Measurements from ENCODE around the gene ZKSCAN5.

ZKSCAN5 gene

DNA sequence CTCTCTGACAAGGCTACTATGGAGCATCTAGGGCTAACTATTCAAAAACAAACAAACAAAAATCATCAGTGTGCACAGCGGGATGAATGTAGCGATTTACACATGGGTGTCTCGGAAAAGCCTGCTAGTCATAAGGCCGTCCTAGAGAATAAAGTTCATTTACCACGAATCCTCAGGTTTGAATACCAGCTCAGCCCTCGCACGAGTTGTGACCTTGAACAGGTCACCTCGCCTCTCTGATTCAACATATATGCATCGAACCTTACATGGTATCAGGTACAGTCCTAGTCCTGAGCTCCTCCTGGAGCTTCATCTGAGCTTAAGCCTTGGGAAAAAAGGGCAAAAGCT is 39.1 kb upstream of the ZKSCAN5 start:
- Histone ChIP-seq H4K20me1 (peaks cover 27 to 48% (median 38%) of the 10 kb centered on the region in 11 experiments), H3K4me1 (peaks cover 15 to 53% (median 28%) of the 10 kb centered on the region in 10 experiments), H3K27me3 (no peaks in the 10 kb centered on the region), H3K4me2 (peak overlapping the region; percentile 78 to 97 (median 93)), H3K4me3 (peak overlapping the region; percentile 63 to 98 (median 87)), H3K9me3 (replicated peaks in 1 of 11) (no peaks in the 10 kb centered on the region), H3K36me3 (peaks cover 37 to 47% (median 42%) of the 10 kb centered on the region in 11 experiments), H3K9ac (peak overlapping the region; percentile 91 to 98 (median 96)), H3K27ac (peak overlapping the region; percentile 89 to 97 (median 95))
- no peak for TF ChIP-seq Cebpa-rat (IDR thresholded peaks at IDR 0.05)

DNA sequence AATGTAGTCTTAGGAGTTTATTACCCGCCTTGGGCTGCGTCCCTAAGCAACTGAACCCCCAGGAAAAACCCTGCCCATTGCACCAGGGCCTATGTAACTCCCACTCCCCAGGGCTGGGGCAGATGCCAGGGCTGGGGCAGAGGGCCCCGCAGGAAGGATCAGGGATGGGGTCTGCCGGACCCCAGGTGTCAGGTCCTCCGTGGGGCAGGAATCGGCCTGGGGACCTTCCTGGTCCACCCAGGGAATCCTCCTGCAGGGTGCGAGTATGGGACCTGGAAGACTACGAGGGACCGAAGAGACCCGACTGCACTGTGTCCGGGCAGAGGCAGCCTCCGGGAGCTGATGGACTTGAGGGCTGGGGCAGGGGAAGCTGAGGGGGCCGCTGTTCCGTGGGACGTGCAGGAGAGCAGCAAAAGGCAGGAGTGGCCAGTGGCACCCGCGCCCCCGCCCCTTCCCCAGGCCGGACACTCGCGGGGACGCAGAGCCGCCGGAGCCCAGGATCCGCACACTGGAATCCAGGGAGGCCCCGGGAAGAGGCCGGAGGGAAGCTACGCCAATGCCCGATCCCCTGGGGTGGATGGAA is 36.0 kb upstream of the ZKSCAN5 start:
- TF ChIP-seq Cebpa-rat (IDR thresholded peaks at IDR 0.05), result no peak
- Histone ChIP-seq H3K36me3 (peaks cover 8 to 17% (median 13%) of the 10 kb centered on the region in 11 experiments), H3K9me3 (replicated peaks in 1 of 11) (no peaks in the 10 kb centered on the region), H3K4me3 (no peak overlapping the region), H4K20me1 (peaks cover 0 to 17% (median 7%) of the 10 kb centered on the region in 11 experiments; a peak in 13 of 22 replicates), H3K27ac (no peak overlapping the region), H3K9ac (no peak overlapping the region), H3K4me2 (no peak overlapping the region), H3K4me1 (peaks cover 17 to 29% (median 24%) of the 10 kb centered on the region in 10 experiments), H3K27me3 (no peaks in the 10 kb centered on the region)

DNA sequence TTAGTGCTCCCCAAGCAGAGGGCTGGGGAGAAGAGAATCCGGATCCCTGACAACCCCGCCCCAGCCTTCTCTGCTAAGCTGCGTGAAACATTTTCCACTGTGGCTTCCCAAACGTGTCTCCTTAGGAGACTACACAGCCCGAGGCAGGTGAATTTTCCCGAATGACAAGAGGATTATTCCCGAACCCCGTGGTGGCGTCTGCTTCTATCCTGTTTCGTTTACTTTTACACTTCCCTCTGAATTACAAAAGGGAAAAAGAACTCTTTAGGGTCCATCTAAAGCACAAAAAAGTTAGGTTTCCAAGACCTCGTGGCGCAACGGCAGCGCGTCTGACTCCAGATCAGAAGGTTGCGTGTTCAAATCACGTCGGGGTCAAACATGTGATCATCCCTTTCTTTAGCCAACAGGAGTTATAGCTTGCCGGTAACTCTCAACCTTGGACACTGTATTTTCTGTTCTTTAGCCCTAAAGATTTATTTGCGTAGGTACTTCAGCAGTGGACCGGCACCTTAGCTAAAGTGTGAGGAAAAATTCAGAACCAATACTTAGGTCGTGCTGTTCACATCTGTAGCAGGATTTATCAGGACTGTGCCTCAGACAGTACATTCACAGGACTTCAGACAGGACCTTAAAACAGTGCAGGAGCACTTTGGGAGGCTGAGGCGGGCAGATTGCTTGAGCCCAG is 34.9 kb upstream of the ZKSCAN5 start:
- no peak overlapping the region for H3K4me2 ChIP-seq
- H4K20me1 ChIP-seq, result peaks cover 0 to 9% (median under 1%) of the 10 kb centered on the region in 11 experiments; a peak in 8 of 22 replicates
- H3K27ac ChIP-seq, result no peak overlapping the region
- H3K9ac ChIP-seq, result no peak overlapping the region; a peak in 1 of 22 replicates
- no peak overlapping the region for H3K4me3 ChIP-seq
- peaks cover 17 to 33% (median 26%) of the 10 kb centered on the region in 10 experiments for H3K4me1 ChIP-seq
- no peaks in the 10 kb centered on the region for H3K27me3 ChIP-seq
- peaks cover 0 to 12% (median 3%) of the 10 kb centered on the region in 11 experiments; a peak in 12 of 22 replicates for H3K36me3 ChIP-seq
- no peaks in the 10 kb centered on the region for H3K9me3 ChIP-seq (replicated peaks in 1 of 11)
- no peak for TF ChIP-seq Cebpa-rat (IDR thresholded peaks at IDR 0.05)

DNA sequence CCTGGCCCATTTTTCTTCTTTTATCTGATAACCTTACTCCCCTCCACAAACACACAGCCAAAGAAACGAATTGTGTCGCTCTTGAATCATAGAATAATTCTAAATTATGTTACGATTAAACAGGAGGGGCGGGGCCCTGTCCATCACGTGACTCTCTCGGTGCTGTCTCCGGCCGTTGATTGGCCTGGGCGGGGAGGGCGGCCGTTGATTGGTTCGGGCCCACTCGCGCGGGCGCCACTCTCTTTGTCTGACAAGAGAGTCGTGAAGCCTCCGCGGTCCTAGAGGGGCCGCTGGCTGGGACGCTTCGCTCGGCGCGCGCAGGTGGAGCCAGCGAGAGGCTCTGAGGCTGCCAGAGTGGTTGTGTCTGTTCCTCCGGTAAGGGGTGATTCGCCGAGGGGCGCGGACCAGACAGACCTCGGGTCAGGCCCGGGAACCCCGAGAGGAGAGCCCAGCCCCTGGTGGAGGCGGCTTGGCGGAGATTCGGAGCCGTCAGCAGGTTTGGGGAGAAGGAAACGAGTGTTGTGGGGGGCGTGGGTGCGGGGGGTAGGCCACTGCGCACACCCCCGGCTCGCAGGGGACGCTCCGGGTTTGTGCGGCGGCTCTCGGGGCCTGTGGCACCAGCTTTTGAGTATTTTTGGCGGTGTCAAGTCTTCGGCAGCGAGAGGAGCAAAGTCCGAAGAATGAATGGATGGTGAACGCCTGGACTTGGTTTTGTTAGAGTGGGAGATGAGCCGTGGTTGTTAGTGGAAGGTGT is 31.7 kb upstream of the ZKSCAN5 start, which contains the start of gene ZNF789:
ZNF789 (plus strand) TSS at position 330 of the 754 bp plus-strand sequence. CDS start 3,567 bp downstream, outside the sequence.
- Histone ChIP-seq H3K4me1 (peaks cover 9 to 49% (median 28%) of the 10 kb centered on the region in 10 experiments), H3K4me3 (peak within 1 kb of the TSS; percentile 75 to 96 (median 86)), H3K27me3 (no peaks in the 10 kb centered on the region), H3K9ac (peak within 1 kb of the TSS; percentile 86 to 95 (median 92)), H4K20me1 (peaks cover 0 to 35% (median 32%) of the 10 kb centered on the region in 11 experiments; a peak in 16 of 22 replicates), H3K36me3 (peaks cover 10 to 38% (median 25%) of the 10 kb centered on the region in 11 experiments), H3K4me2 (peak within 1 kb of the TSS; percentile 70 to 94 (median 86)), H3K27ac (peak within 1 kb of the TSS; percentile 85 to 97 (median 95)), H3K9me3 (replicated peaks in 1 of 11) (no peaks in the 10 kb centered on the region)
- TF ChIP-seq Cebpa-rat (IDR thresholded peaks at IDR 0.05), result no peak

DNA sequence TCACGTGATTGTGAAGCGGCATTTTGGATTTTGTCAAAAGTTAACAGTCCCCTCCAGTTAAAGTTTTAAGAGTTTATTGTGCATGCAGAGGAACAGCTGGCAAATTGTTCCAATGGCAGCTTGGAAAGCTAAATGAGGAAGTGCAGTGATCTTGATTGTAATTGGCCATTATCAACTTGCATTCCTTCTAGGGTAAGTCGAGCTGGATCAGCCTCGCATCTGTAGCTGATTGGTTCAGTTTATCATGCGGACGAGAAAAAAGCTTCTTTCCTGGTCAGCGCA is 31.2 kb upstream of the ZKSCAN5 start:
- Histone ChIP-seq H3K36me3 (peaks cover 10 to 43% (median 28%) of the 10 kb centered on the region in 11 experiments), H3K27ac (peak overlapping the region; percentile 85 to 97 (median 95); a peak in 21 of 22 replicates), H3K27me3 (no peaks in the 10 kb centered on the region), H3K4me2 (peak overlapping the region; percentile 70 to 94 (median 86)), H3K4me1 (peaks cover 12 to 55% (median 30%) of the 10 kb centered on the region in 10 experiments), H3K4me3 (peak overlapping the region; percentile 75 to 96 (median 86)), H3K9ac (peak overlapping the region; percentile 86 to 95 (median 92)), H4K20me1 (peaks cover 0 to 40% (median 37%) of the 10 kb centered on the region in 11 experiments; a peak in 18 of 22 replicates), H3K9me3 (replicated peaks in 1 of 11) (no peaks in the 10 kb centered on the region)
- no peak for TF ChIP-seq Cebpa-rat (IDR thresholded peaks at IDR 0.05)

DNA sequence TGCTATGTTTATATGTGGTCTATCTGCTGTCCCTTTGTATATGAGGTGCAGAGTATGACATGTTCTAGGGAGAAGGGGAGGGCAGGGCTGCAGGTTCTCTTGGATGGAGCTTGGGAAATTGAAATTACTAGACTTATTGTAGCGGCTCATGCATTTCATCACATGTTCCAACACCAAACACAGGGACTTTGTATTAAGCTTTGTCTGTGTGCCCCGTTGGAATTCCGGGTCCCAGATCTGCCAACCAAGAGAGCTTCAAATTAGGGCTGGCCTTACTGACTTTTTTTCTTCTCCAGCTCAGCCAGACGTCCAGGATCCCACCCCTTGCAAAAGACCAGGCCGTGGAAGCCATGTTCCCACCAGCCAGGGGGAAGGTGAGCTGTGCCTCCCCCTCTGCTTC is 28.4 kb upstream of the ZKSCAN5 start:
- no peak for TF ChIP-seq Cebpa-rat (IDR thresholded peaks at IDR 0.05)
- Histone ChIP-seq H3K27me3 (no peaks in the 10 kb centered on the region), H3K9me3 (replicated peaks in 1 of 11) (no peaks in the 10 kb centered on the region), H3K27ac (no peak overlapping the region), H3K9ac (peak overlapping the region in 2 of 11 experiments; percentile 8 to 20; a peak in 3 of 22 replicates), H3K4me2 (peak overlapping the region in 2 of 11 experiments; percentile 96 to 99; a peak in 4 of 22 replicates), H3K4me1 (peaks cover 23 to 75% (median 39%) of the 10 kb centered on the region in 10 experiments), H3K36me3 (peaks cover 27 to 72% (median 55%) of the 10 kb centered on the region in 11 experiments), H3K4me3 (no peak overlapping the region), H4K20me1 (peaks cover 0 to 67% (median 47%) of the 10 kb centered on the region in 11 experiments; a peak in 19 of 22 replicates)

DNA sequence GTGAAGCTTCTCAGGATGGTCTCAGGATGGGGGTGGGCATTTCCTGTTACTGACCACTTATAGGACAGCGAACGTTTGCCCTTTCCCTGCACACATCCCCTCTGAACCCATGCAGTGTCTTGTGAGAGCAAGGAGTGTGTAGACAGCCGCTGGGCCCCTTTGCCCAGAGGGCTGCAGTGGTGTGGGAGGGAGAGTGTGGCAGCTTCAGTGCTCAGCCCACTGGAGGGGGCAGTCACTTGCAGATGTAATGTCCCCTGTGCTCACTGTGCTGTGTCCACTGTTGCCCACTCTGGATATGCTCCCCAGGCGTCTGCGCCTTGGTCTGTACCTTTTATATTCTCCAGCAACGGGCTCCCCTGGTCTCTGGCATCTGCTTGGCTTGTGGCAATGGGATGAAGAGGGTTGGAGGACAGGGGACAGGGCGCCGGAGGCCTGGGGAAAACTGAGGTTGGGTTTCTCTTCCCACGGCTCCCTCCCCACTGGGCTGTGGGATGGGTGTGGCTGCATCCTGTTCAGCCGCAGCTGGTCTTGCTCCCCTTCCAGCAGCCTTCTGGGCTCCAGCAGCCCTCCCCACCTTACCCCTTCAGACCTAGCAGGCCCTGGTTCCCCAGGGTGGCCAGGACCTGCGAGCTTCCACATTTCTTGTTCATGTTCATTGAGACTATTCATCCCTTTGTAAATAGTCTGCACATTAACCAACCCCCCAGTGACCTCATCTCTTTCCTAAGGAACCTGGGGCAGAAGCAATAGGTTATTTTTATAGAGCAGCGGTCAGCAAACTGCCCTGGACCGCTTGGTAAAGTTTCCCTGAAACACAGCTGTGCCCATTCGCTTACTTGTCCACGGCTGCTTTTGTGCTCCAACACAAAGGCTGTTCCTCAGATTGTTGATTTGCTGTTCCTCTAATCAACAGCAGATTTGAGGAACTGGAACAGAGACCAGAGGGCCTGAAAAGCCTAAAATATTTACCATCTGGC is 25.7 kb upstream of the ZKSCAN5 start:
- TF ChIP-seq Cebpa-rat (IDR thresholded peaks at IDR 0.05), result no peak
- H3K9ac ChIP-seq, result peak overlapping the region in 10 of 11 experiments; percentile 19 to 69 (median 54); a peak in 17 of 22 replicates
- H3K9me3 ChIP-seq (replicated peaks in 1 of 11), result no peaks in the 10 kb centered on the region
- H3K36me3 ChIP-seq, result peaks cover 44 to 97% (median 79%) of the 10 kb centered on the region in 11 experiments
- H3K4me1 ChIP-seq, result peaks cover 14 to 71% (median 34%) of the 10 kb centered on the region in 10 experiments
- H4K20me1 ChIP-seq, result peaks cover 0 to 70% (median 57%) of the 10 kb centered on the region in 11 experiments; a peak in 19 of 22 replicates
- peak overlapping the region in 9 of 11 experiments; percentile 3 to 99 (median 92); a peak in 15 of 22 replicates for H3K4me2 ChIP-seq
- H3K27ac ChIP-seq, result peak overlapping the region in 8 of 11 experiments; percentile 33 to 75 (median 58); a peak in 15 of 22 replicates
- peak overlapping the region in 5 of 10 experiments; percentile 12 to 57 (median 36); a peak in 7 of 20 replicates for H3K4me3 ChIP-seq
- H3K27me3 ChIP-seq, result no peaks in the 10 kb centered on the region

DNA sequence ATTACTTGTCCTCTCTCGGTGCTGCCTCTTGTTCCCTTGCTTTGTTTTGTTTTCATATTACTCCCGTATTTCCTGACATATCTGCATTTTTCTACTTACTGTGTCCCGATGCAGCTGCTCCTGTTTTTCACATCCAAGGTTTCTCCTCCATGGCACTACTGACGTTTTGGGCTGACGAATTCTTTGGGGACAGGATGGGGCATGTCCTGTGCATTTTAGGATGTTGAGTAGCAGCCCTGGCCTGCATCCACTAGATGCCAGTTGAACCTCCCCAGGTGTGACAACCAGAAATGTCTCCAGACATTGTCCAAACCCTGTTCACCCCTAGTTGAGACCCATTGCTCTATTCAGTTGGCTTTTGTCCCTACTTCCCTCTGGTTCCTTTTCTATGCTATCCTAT is 19.4 kb upstream of the ZKSCAN5 start:
- H3K9me3 ChIP-seq (replicated peaks in 1 of 11), result no peaks in the 10 kb centered on the region
- H4K20me1 ChIP-seq, result peaks cover 0 to 55% (median 15%) of the 10 kb centered on the region in 11 experiments; a peak in 14 of 22 replicates
- H3K4me2 ChIP-seq, result no peak overlapping the region
- H3K27ac ChIP-seq, result no peak overlapping the region
- no peak for TF ChIP-seq Cebpa-rat (IDR thresholded peaks at IDR 0.05)
- peaks cover 64 to 99% (median 82%) of the 10 kb centered on the region in 11 experiments for H3K36me3 ChIP-seq
- peaks cover 0 to 8% (median 0%) of the 10 kb centered on the region in 10 experiments; a peak in 5 of 20 replicates for H3K4me1 ChIP-seq
- H3K4me3 ChIP-seq, result no peak overlapping the region
- no peak overlapping the region for H3K9ac ChIP-seq
- H3K27me3 ChIP-seq, result no peaks in the 10 kb centered on the region

Measured in BLaER1 treated with 17β-estradiol and CSF1 and Interleukin-3, amounts not matched to agents 10 nM and 100 nM (cell line).